KMS-11 (cell line): ENCODE measurements around the gene TCEAL7.

Source experiments
- H2AFZ ChIP-seq: fragments of 200-600 bp; sonication (generic); 2 replicates; pipeline ENCODE4 v1.6.1; 2016; ENCODE audit warnings: antibody characterized with exemption, mixed run types, low read depth
- H3K27ac ChIP-seq: fragments of 200-600 bp; sonication (generic); 2 replicates; pipeline ENCODE4 v1.6.1; 2016; ENCODE audit warnings: mild to moderate bottlenecking, mixed run types
- H3K27me3 ChIP-seq: fragments of 200-600 bp; sonication (generic); 2 replicates; pipeline ENCODE4 v1.6.1; 2017; ENCODE audit warnings: mild to moderate bottlenecking, low read depth, mixed run types, moderate library complexity; ENCODE audit not compliant: insufficient read depth
- H3K36me3 ChIP-seq: fragments of 200-600 bp; sonication (generic); 2 replicates; pipeline ENCODE4 v1.6.1; 2017; ENCODE audit warnings: mild to moderate bottlenecking, mixed run types; ENCODE audit not compliant: insufficient read depth
- H3K4me1 ChIP-seq: fragments of 200-600 bp; sonication (generic); 2 replicates; pipeline ENCODE4 v1.6.1; 2016; ENCODE audit warnings: mild to moderate bottlenecking, low read depth, mixed run types; ENCODE audit not compliant: poor library complexity, severe bottlenecking
- H3K4me2 ChIP-seq: fragments of 200-600 bp; sonication (generic); 2 replicates; pipeline ENCODE4 v1.7.0; 2016; ENCODE audit warnings: mild to moderate bottlenecking, mixed run types
- H3K4me3 ChIP-seq: fragments of 200-600 bp; sonication (generic); IDR thresholded peaks from 2 replicates; pipeline ENCODE4 v1.6.1; 2017; ENCODE audit warnings: low read depth, low read length, mixed read lengths; ENCODE audit not compliant: insufficient read depth
- H3K79me2 ChIP-seq: fragments of 200-600 bp; sonication (generic); 2 replicates; pipeline ENCODE4 v1.6.1; 2016; ENCODE audit warnings: low read depth, mixed run types; ENCODE audit not compliant: insufficient read depth
- H3K9ac ChIP-seq: fragments of 200-600 bp; sonication (generic); 2 replicates; pipeline ENCODE4 v1.6.1; 2016; ENCODE audit warnings: mild to moderate bottlenecking, mixed run types
- H4K20me1 ChIP-seq: fragments of 200-600 bp; sonication (generic); 2 replicates; pipeline ENCODE4 v1.6.1; 2016; ENCODE audit warnings: mild to moderate bottlenecking, mixed run types; ENCODE audit not compliant: insufficient read depth
- CTCF ChIP-seq: fragments of 200-600 bp; sonication (generic); conservative IDR thresholded peaks from 2 replicates; pipeline ENCODE4 v1.6.1; 2017; ENCODE audit warnings: low read depth, mild to moderate bottlenecking, antibody characterized with exemption, low read length, moderate library complexity, mixed read lengths

TCEAL7 gene

DNA sequence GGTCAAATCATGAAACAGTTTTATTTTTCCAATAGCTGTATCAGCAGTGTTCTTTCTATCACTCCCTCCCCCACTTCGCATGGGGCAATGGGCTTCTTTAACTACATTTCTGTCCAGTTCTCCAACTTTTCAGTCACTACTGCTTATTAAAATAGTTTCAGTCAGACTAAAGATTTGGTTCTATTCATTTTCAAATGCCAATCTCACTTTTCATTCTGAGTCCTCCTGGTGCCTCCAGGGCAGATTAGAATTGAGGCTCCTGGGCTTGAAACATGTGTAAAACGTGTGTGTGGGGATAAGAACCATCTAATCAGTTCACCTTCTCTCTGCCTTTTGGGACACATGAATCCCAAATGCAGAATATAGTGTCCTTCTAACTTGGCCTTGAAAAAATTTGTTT is 42.8 kb downstream of the TCEAL7 start:
- Histone ChIP-seq H3K27ac (no peak overlapping the region), H3K4me2 (no peak overlapping the region)

DNA sequence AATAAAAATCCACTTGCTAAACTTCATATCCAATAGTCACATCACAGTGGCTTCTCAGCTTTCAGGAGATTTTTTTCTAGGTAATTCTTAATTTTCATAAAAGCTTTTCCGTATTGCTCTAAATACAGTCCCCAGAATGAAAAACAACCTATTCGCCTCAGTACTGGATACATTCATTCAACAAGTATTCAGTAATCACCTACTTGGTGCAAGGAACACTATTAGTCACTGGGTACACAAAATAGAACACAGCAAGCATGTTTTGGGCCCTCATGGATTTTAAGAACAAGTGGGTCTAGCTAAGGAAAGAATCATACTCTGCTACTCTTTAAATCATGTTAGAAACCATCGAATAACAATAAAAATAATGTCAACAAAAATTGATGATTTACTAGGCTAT is 43.5 kb downstream of the TCEAL7 start:
- no peaks in the 10 kb centered on the region for H4K20me1 ChIP-seq
- TF ChIP-seq CTCF, result no peak
- no peak overlapping the region for H3K27ac ChIP-seq
- no peak overlapping the region for H3K4me3 ChIP-seq
- H3K36me3 ChIP-seq, result no peaks in the 10 kb centered on the region
- no peaks in the 10 kb centered on the region for H3K79me2 ChIP-seq
- H2AFZ ChIP-seq, result no peak overlapping the region
- peaks cover 3% of the 10 kb centered on the region for H3K4me1 ChIP-seq
- no peak overlapping the region for H3K9ac ChIP-seq
- H3K27me3 ChIP-seq, result no peaks in the 10 kb centered on the region
- no peak overlapping the region for H3K4me2 ChIP-seq

More for the DNA sequence above, 42.8 kb downstream of the TCEAL7 start:
- Histone ChIP-seq H3K79me2 (no peaks in the 10 kb centered on the region), H3K9ac (no peak overlapping the region), H3K4me3 (no peak overlapping the region), H4K20me1 (no peaks in the 10 kb centered on the region), H3K27me3 (no peaks in the 10 kb centered on the region), H2AFZ (no peak overlapping the region), H3K36me3 (no peaks in the 10 kb centered on the region), H3K4me1 (peaks cover 3% of the 10 kb centered on the region)
- TF ChIP-seq CTCF, result no peak

DNA sequence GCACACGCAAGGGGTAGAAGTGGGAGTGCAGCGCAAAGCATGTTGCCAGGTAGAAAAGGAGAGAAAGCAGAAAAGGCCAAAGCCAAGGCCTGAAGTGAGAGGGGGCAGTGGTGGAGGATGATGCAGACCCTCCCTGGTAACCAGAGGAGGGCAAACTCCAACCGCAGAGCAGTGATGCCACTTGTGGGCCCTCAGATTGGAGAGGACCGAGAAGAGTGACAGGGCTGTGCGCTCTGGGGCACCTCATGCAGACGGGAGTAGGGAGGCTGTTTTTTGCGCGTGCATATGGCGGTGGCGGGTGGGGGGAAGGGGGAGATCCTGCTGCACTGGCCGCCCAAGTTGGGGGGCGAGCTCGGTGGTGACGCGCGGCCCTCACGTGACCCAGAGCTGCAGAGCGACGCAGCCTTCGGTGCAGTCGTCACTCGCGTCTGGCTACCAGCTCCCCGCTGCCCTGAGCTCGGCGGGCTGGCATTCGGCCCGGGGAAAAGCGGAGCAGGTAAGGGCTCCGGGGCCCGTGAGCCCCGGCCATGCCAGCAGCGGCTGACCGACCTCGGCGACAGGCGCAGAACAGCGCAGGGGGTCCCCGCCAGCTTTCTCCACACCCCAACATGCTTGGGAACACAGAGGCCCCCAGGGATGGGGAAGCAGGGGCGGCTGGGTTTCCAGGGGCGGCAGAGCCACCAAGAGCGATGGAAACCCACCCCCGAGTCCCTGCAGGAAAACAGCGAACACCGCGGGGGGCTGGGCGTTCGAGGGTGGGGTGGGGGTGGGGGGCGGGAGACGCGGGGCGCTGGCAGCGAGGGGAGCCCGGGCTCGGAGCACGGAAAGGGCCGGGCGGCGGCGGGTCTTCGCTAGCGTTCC is 46.3 kb downstream of the TCEAL7 start, which contains the start of gene BEX3:
Gene BEX3 (plus strand): TSS at position 421 of the 861 bp plus-strand sequence. CDS start 984 bp downstream, outside the sequence.
- peak within 1 kb of the TSS; percentile 68 for H3K27ac ChIP-seq
- no peak for TF ChIP-seq CTCF
- H3K9ac ChIP-seq, result peak within 1 kb of the TSS; percentile 77
- H4K20me1 ChIP-seq, result no peaks in the 10 kb centered on the region
- H3K79me2 ChIP-seq, result no peaks in the 10 kb centered on the region
- H3K36me3 ChIP-seq, result no peaks in the 10 kb centered on the region
- H3K4me3 ChIP-seq, result no peak within 1 kb of the TSS
- no peaks in the 10 kb centered on the region for H3K27me3 ChIP-seq
- peak within 1 kb of the TSS; percentile 90 for H2AFZ ChIP-seq
- peaks cover 3% of the 10 kb centered on the region for H3K4me1 ChIP-seq
- peak within 1 kb of the TSS; percentile 54; the same call in 1 of the 2 replicates for H3K4me2 ChIP-seq

GRCh38 chrX:103376979-103377324 is 46.9 kb downstream of the TCEAL7 start:
- H3K9ac ChIP-seq, result peak overlapping the region; percentile 46; the same call in 1 of the 2 replicates
- H3K36me3 ChIP-seq, result no peaks in the 10 kb centered on the region
- peak overlapping the region; percentile 54; the same call in 1 of the 2 replicates for H3K4me2 ChIP-seq
- H3K27me3 ChIP-seq, result no peaks in the 10 kb centered on the region
- peaks cover 3% of the 10 kb centered on the region for H3K4me1 ChIP-seq
- peak overlapping the region; percentile 59; the same call in 1 of the 2 replicates for H2AFZ ChIP-seq
- no peaks in the 10 kb centered on the region for H3K79me2 ChIP-seq
- no peaks in the 10 kb centered on the region for H4K20me1 ChIP-seq
- TF ChIP-seq CTCF, result no peak
- no peak overlapping the region for H3K4me3 ChIP-seq
- H3K27ac ChIP-seq, result peak overlapping the region; percentile 24; the same call in 1 of the 2 replicates
